KMS-11 (cell line): Measurements from ENCODE around the gene HEPN1.

Source experiments
- H2AFZ ChIP-seq: fragments of 200-600 bp; sonication (generic); 2 replicates; pipeline ENCODE4 v1.6.1; 2016; ENCODE audit warnings: antibody characterized with exemption, mixed run types, low read depth
- H3K27ac ChIP-seq: fragments of 200-600 bp; sonication (generic); 2 replicates; pipeline ENCODE4 v1.6.1; 2016; ENCODE audit warnings: mild to moderate bottlenecking, mixed run types
- H3K27me3 ChIP-seq: fragments of 200-600 bp; sonication (generic); 2 replicates; pipeline ENCODE4 v1.6.1; 2017; ENCODE audit warnings: mild to moderate bottlenecking, low read depth, mixed run types, moderate library complexity; ENCODE audit not compliant: insufficient read depth
- H3K36me3 ChIP-seq: fragments of 200-600 bp; sonication (generic); 2 replicates; pipeline ENCODE4 v1.6.1; 2017; ENCODE audit warnings: mild to moderate bottlenecking, mixed run types; ENCODE audit not compliant: insufficient read depth
- H3K4me1 ChIP-seq: fragments of 200-600 bp; sonication (generic); 2 replicates; pipeline ENCODE4 v1.6.1; 2016; ENCODE audit warnings: mild to moderate bottlenecking, low read depth, mixed run types; ENCODE audit not compliant: poor library complexity, severe bottlenecking
- H3K4me2 ChIP-seq: fragments of 200-600 bp; sonication (generic); 2 replicates; pipeline ENCODE4 v1.7.0; 2016; ENCODE audit warnings: mild to moderate bottlenecking, mixed run types
- H3K4me3 ChIP-seq: fragments of 200-600 bp; sonication (generic); IDR thresholded peaks from 2 replicates; pipeline ENCODE4 v1.6.1; 2017; ENCODE audit warnings: low read depth, low read length, mixed read lengths; ENCODE audit not compliant: insufficient read depth
- H3K79me2 ChIP-seq: fragments of 200-600 bp; sonication (generic); 2 replicates; pipeline ENCODE4 v1.6.1; 2016; ENCODE audit warnings: low read depth, mixed run types; ENCODE audit not compliant: insufficient read depth
- H3K9ac ChIP-seq: fragments of 200-600 bp; sonication (generic); 2 replicates; pipeline ENCODE4 v1.6.1; 2016; ENCODE audit warnings: mild to moderate bottlenecking, mixed run types
- H4K20me1 ChIP-seq: fragments of 200-600 bp; sonication (generic); 2 replicates; pipeline ENCODE4 v1.6.1; 2016; ENCODE audit warnings: mild to moderate bottlenecking, mixed run types; ENCODE audit not compliant: insufficient read depth
- CTCF ChIP-seq: fragments of 200-600 bp; sonication (generic); conservative IDR thresholded peaks from 2 replicates; pipeline ENCODE4 v1.6.1; 2017; ENCODE audit warnings: low read depth, mild to moderate bottlenecking, antibody characterized with exemption, low read length, moderate library complexity, mixed read lengths

HEPN1 gene

GRCh38 chr11:124880958-124881357, 38.1 kb upstream of the HEPN1 start:
- Histone ChIP-seq H3K27me3 (no peaks in the 10 kb centered on the region), H4K20me1 (no peaks in the 10 kb centered on the region), H3K4me3 (no peak overlapping the region), H3K27ac (no peak overlapping the region), H3K4me2 (no peak overlapping the region), H3K4me1 (no peaks in the 10 kb centered on the region), H2AFZ (no peak overlapping the region), H3K9ac (no peak overlapping the region), H3K36me3 (no peaks in the 10 kb centered on the region), H3K79me2 (no peaks in the 10 kb centered on the region)
- TF ChIP-seq CTCF, result no peak

- H3K27me3 ChIP-seq, result no peaks in the 10 kb centered on the region
- no peaks in the 10 kb centered on the region for H4K20me1 ChIP-seq
- H3K79me2 ChIP-seq, result no peaks in the 10 kb centered on the region
- no peak overlapping the region for H3K27ac ChIP-seq
- TF ChIP-seq CTCF, result no peak
- no peaks in the 10 kb centered on the region for H3K36me3 ChIP-seq
- no peak overlapping the region for H3K4me2 ChIP-seq
- no peak overlapping the region for H3K4me3 ChIP-seq
- H3K4me1 ChIP-seq, result no peaks in the 10 kb centered on the region
- no peak overlapping the region for H2AFZ ChIP-seq
- no peak overlapping the region for H3K9ac ChIP-seq
These were observed 36.5 kb upstream of the HEPN1 start for GRCh38 chr11:124882339-124883071.

- Histone ChIP-seq H3K36me3 (no peaks in the 10 kb centered on the region), H3K79me2 (no peaks in the 10 kb centered on the region), H3K4me2 (no peak overlapping the region), H3K4me3 (no peak overlapping the region), H3K9ac (no peak overlapping the region), H3K27me3 (no peaks in the 10 kb centered on the region), H3K27ac (no peak overlapping the region), H4K20me1 (no peaks in the 10 kb centered on the region), H3K4me1 (no peaks in the 10 kb centered on the region), H2AFZ (no peak overlapping the region)
- TF ChIP-seq CTCF, result no peak
These were observed 34.7 kb upstream of the HEPN1 start for GRCh38 chr11:124884340-124884739.

GRCh38 chr11:124884869-124885479, 34.1 kb upstream of the HEPN1 start:
- no peak overlapping the region for H3K27ac ChIP-seq
- H3K4me3 ChIP-seq, result no peak overlapping the region
- H3K4me2 ChIP-seq, result no peak overlapping the region
- no peak overlapping the region for H3K9ac ChIP-seq
- no peaks in the 10 kb centered on the region for H4K20me1 ChIP-seq
- no peak overlapping the region for H2AFZ ChIP-seq
- no peak for TF ChIP-seq CTCF
- no peaks in the 10 kb centered on the region for H3K4me1 ChIP-seq
- H3K36me3 ChIP-seq, result no peaks in the 10 kb centered on the region
- no peaks in the 10 kb centered on the region for H3K79me2 ChIP-seq
- H3K27me3 ChIP-seq, result no peaks in the 10 kb centered on the region
